HG03442 (cell line): ENCODE results near the gene ARMC2.

Experiments
- ATAC-seq: cut with Tn5 transposase; IDR thresholded peaks from one replicate; pipeline ENCODE4 v1.9.1; 2021; ENCODE audit warnings: mild to moderate bottlenecking, moderate library complexity; ENCODE audit not compliant: unreplicated experiment

Gene ARMC2

GRCh38 chr6:108983151-108983550 lies 134.9 kb downstream of the ARMC2 start:
- no peak for ATAC-seq

- ATAC-seq, result no peak
These were observed 137.1 kb downstream of the ARMC2 start for GRCh38 chr6:108985301-108985700.

- ATAC-seq, result no peak
These were observed 138.9 kb downstream of the ARMC2 start for GRCh38 chr6:108987156-108987555.

- no peak for ATAC-seq
These were observed 140.1 kb downstream of the ARMC2 start for GRCh38 chr6:108988296-108988695.

- ATAC-seq, result no peak
These were observed 140.5 kb downstream of the ARMC2 start for GRCh38 chr6:108988765-108989164.

- no peak for ATAC-seq
These were observed 141.5 kb downstream of the ARMC2 start for GRCh38 chr6:108989700-108990099.

GRCh38 chr6:108993876-108994275 lies 145.7 kb downstream of the ARMC2 start:
- no peak for ATAC-seq

- ATAC-seq, result no peak
These were observed 147.1 kb downstream of the ARMC2 start for GRCh38 chr6:108995296-108995695.

- ATAC-seq, result no peak
These were observed 148.0 kb downstream of the ARMC2 start for GRCh38 chr6:108996208-108996607.

- no peak for ATAC-seq
These were observed 150.3 kb downstream of the ARMC2 start for GRCh38 chr6:108998485-108998884.

GRCh38 chr6:108999428-108999827 lies 151.2 kb downstream of the ARMC2 start:
- ATAC-seq, result no peak

- no peak for ATAC-seq
These were observed 152.1 kb downstream of the ARMC2 start for GRCh38 chr6:109000289-109000688.

GRCh38 chr6:109001291-109001894 lies 153.2 kb downstream of the ARMC2 start:
- no peak for ATAC-seq

GRCh38 chr6:109002051-109002697 lies 154.0 kb downstream of the ARMC2 start:
- ATAC-seq, result no peak

- ATAC-seq, result no peak
These were observed 154.7 kb downstream of the ARMC2 start for GRCh38 chr6:109002882-109003281.

GRCh38 chr6:109006818-109007217 lies 158.6 kb downstream of the ARMC2 start:
- no peak for ATAC-seq

- no peak for ATAC-seq
These were observed 159.3 kb downstream of the ARMC2 start for GRCh38 chr6:109007521-109007920.

- no peak for ATAC-seq
These were observed 159.8 kb downstream of the ARMC2 start for GRCh38 chr6:109008054-109008453.

- ATAC-seq, result peak; percentile 30
These were observed 160.5 kb downstream of the ARMC2 start for GRCh38 chr6:109008537-109009235.

- peak; percentile 91 for ATAC-seq
These were observed 161.2 kb downstream of the ARMC2 start for GRCh38 chr6:109009236-109009961.

GRCh38 chr6:109009962-109010704 lies 161.9 kb downstream of the ARMC2 start:
- no peak for ATAC-seq
